Erythroblast (primary cell): ENCODE data around the gene UBE2D1.

Source experiments
- DNase-seq, 2 experiments: peaks; one replicate each; lab custom pipeline; 2025; lab: John Stamatoyannopoulos, UW
- GATA1 ChIP-seq: IDR thresholded peaks from 2 replicates; pipeline ENCODE4 v1.6.1; 2011; ENCODE audit warnings: low read depth, mild to moderate bottlenecking, control low read depth, low read length, moderate library complexity
- POLR2A ChIP-seq: IDR thresholded peaks from 2 replicates; pipeline ENCODE4 v1.6.1; 2011; ENCODE audit warnings: mild to moderate bottlenecking, low read length

Gene UBE2D1

DNA sequence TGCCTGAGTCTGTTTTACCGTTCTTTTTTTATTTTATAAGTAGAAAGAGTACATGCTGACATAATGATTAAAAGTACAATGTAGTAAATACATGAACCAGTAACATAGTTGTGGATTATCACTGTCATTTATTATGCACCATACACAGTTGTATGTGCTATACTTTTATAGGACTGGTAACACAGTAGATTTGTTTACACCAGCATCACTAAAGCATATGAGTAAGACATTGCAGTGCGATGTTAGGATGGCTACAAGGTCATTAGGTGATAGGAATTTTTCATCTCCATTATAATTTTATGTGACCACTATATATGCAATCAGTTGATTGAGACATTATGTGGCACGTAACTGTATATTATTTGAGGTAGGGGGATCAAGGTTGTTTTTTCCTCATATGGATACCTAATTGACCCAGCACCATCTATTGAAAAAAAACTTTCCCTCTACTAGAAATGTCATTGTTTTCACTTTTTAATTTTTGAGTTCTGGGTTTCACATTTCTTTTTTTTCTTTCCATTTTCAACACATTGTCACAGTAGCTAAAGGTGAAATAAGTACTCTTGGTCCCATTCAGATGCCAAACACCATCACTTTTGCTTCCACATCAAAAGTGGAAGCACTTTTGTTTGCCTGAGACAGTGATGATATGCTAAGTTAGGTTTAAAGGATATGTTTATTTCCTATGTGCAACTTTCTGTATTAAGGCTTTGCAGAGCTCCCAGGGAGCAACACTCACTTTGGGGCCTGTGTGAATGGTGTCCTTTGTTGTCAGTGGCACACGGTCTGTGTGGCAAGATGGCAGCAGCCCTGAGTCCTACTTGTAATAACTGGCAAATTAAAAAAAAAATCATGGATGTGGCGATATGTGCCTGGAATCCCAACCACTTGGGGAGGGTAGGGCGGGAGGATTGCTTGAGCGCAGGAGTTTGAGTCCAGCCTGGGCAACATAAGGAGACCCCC, 17.1 kb downstream of the UBE2D1 start:
- TF ChIP-seq GATA1 (no peak), POLR2A (no peak)
- no peak for DNase-seq

DNA sequence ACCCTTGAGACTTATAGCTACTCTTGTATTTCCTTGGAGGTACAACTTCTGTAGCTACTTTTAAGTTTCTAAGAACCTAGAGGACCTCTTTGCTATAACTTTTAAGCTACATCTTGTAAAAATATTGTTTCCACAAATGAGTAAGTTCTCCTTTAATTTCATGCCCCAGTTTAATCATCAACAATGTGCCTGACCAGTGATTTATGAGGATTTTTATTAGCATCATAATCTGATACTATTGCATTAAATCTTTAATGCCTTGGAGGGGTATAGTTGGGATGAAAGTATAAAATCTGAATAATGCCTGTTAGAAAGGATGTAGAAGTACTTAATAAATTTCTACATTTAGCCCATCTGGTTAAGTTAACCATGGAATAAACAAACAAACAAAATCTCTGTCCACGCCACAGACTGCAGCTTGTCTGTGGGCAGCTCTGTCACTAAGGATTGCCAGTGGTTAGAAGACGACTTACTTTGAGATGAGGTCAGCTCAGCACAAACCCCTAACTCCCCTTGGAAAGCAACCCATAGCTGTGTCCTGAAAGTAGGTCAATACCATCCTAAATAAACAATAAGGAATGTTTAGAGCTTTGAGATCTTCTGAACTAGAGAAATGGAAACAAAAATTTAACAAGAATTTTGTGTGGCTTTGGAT, 18.3 kb downstream of the UBE2D1 start:
- DNase-seq, result no peak
- TF ChIP-seq POLR2A (no peak), GATA1 (no peak)

GRCh38 chr10:58356756-58357155, 21.9 kb downstream of the UBE2D1 start:
- TF ChIP-seq POLR2A, result no peak
- no peak for TF ChIP-seq GATA1

GRCh38 chr10:58358314-58358933, 23.6 kb downstream of the UBE2D1 start:
- DNase-seq, result no peak
- TF ChIP-seq GATA1 (no peak), POLR2A (no peak)

More at GRCh38 chr10:58356756-58357155, 21.9 kb downstream of the UBE2D1 start:
- no peak for DNase-seq

DNA sequence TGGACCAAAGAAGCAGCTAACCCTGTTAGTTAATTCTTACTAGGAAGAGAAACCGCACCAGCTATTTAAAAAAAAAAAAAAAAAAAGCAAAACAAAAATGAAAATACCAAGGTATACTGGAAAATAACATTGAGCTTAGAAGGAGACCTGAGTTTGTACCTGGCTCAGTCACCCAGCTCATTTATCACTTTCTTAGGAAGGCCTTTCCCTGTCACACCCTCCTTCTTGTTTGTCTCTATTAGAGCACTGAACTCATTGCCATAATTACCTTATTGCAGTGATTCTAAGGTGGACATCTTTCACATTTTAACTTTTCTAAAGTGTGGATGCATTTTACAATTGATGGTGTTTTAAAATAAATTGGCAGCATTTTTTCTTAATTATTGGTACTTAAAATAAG, 24.1 kb downstream of the UBE2D1 start:
- no peak for DNase-seq
- TF ChIP-seq GATA1 (no peak), POLR2A (no peak)

DNA sequence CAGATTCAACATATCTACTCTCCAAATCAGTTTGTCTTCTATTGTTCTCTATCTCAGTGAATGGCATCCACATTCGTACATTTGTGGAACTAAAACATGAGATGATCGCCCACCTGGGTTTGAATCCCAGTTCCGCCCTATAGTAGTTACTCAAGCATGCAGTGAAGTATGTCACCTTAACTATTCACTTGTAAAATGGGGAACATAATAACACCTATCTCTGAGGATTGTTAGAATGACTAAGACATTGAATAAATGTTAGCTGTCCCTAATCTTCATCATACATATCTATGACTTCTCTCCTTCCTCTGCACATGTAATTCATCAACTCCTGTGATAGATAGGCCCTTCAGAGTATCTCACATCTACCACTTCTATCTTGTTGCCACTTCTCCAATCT, 24.7 kb downstream of the UBE2D1 start:
- DNase-seq, result no peak

DNA sequence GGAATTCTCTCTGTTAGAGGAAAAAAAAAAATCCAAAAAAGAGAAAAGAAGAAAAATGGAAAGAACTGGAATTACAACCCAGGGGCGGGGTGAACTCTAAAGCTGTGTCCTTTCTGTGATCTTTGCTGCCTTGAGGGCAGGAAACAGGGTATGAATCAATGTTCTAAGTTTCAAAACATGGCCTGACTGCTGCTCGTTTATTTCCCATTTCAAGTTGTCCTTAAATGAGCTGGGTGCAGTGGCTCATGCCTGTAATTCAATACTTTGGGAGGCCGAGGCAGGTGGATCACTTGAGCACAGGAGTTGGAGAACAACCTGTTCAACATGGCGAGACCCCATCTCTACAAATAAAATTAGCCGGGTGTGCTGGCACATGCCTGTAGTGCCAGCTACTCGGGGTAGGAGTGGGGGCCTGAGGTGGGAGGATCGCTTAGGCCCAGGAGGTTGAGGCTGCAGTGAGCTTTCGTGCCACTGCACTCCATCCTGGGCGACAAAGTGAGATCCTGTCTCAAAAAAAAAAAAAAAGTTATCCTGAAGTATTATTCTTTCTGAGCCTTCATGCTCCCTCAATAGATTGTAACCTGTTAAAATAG, 25.7 kb downstream of the UBE2D1 start:
- DNase-seq, result no peak
- TF ChIP-seq POLR2A (no peak), GATA1 (no peak)

More for the DNA sequence above, 24.7 kb downstream of the UBE2D1 start:
- TF ChIP-seq GATA1, result no peak
- TF ChIP-seq POLR2A, result no peak

DNA sequence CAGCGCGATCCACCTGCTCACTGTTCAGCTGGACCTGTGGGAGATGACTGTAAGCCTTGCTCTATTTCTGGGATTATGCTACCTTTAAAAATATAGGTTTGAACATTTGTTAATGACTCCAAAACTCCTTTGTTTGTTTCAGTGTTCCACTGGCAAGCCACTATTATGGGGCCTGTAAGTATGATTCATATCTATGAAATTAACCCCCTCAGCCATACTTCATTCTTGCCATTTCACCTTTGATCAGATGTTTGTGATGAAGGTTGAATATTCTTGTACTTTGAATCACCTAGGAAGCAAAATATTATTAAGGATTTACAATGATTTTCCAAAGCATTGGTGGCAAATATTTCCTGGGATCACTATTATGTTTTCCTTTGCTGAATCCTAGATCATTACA, 26.5 kb downstream of the UBE2D1 start:
- TF ChIP-seq GATA1 (no peak), POLR2A (no peak)
- no peak for DNase-seq

GRCh38 chr10:58362027-58362789, 27.4 kb downstream of the UBE2D1 start:
- DNase-seq, result no peak
- TF ChIP-seq POLR2A (no peak), GATA1 (no peak)

DNA sequence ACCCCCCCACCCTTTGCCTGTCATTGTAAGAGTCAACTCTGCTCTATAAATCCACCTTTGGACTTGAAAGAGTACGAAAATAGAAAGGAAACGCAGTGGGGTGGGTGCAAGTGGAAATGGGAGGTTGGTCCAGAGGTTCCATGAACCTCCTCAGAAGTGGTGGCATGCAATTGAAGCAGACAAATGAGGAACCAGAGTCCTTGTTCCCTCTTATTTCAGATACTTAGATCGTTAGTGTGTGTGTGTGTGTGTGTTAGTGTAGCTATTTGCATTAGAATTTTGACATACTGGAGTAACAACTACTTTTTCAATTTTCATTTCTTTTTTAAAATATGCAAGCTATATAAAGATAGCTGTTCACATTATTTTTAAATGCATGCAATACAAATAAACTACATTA, 32.3 kb downstream of the UBE2D1 start:
- no peak for TF ChIP-seq GATA1
- TF ChIP-seq POLR2A, result no peak

DNA sequence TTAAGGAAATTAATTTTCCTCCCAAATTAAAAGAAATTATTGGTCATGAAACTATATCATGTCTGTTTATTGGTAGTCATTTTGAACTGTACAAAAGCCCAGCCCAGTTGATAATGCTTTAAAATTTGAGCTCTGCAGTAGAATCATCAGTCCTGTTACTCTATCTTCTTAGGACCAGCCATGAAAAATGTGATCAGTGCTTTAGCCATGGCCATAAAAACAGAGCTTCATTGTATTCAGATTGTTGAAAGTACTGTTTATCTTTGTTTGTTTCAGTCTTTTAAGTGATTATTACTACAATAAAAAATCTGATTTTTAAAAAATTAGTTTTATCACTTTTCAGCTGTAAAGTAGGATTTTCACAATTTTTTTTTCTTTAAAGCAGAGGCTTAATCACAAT, 36.7 kb downstream of the UBE2D1 start:
- no peak for TF ChIP-seq POLR2A
- no peak for TF ChIP-seq GATA1

More for the DNA sequence above, 32.3 kb downstream of the UBE2D1 start:
- DNase-seq, result no peak

DNA sequence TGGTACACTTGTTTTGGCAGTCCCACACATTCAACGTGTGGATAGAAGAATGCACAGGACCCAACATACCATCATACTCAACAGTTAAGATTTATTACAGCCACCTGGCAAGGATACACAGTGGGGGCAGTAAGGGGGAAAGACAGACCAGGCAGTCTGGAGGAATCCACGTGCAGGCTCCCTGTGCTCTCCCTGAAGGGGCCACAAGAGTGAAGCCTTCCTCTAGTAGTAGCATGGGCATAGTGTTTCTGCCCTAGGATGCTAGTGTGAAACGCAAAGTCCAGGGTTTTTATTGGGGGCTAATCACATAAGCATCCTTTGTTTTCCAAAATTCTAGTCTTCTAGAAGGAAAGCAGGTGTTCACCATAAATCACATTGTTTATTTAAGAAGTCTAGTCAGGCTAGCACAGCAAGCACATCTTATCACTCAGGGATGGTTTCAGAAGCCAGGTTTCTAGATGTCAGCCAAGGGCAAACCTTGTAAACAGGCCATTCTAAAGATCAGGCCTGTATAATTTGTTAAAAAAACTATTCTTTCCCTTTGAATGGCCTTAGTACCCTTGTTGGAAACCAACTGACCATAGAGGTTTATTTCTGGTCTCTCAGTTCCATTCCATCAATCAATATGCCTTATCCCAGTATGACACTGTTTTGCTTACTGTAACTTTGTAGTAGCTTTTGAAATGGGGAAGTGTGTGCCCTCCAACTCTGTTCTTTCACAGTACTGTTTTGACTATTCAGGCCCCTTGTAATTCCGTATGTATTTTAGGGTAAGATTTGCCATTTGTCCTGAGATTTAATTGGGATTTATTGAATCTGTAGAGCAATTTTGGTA, 38.0 kb downstream of the UBE2D1 start:
- no peak for TF ChIP-seq POLR2A
- TF ChIP-seq GATA1, result no peak
- no peak for DNase-seq

More for the DNA sequence above, 36.7 kb downstream of the UBE2D1 start:
- DNase-seq, result no peak

GRCh38 chr10:58373442-58373827, 38.6 kb downstream of the UBE2D1 start:
- TF ChIP-seq GATA1, result no peak
- no peak for TF ChIP-seq POLR2A
- DNase-seq, result no peak
